ENCODE data around the gene RAB31.

GRCh38 chr18:9691235-9691634 is 16.9 kb upstream of the RAB31 start:
- TF ChIP-seq MAFK (IDR thresholded peaks at IDR 0.05; ENCODE audit: partially characterized antibody) (no peak), RAD21 (conservative IDR thresholded peaks at IDR 0.05 in 1 of 2, IDR thresholded peaks at IDR 0.05 in 1 of 2) (no peak), REST (IDR thresholded peaks at IDR 0.05) (no peak), POLR2A (IDR thresholded peaks at IDR 0.05; ENCODE audit: low read length) (no peak), ESRRA (IDR thresholded peaks at IDR 0.05; ENCODE audit: borderline replicate concordance, low read length) (no peak), GATA3 (IDR thresholded peaks at IDR 0.05; ENCODE audit: borderline replicate concordance) (no peak), SREBF2 (IDR thresholded peaks at IDR 0.05) (no peak), ZC3H11A (IDR thresholded peaks at IDR 0.05) (no peak), FOSB (CRISPR knock-in tag; IDR thresholded peaks at IDR 0.05) (no peak), MAZ (IDR thresholded peaks at IDR 0.05; ENCODE audit: borderline replicate concordance, low read depth, low read length) (no peak), HDAC2 (IDR thresholded peaks at IDR 0.05) (no peak), RFX5 (IDR thresholded peaks at IDR 0.05) (no peak), RCOR1 (IDR thresholded peaks at IDR 0.05; ENCODE audit: low read depth, low read length) (no peak)
- TF ChIP-seq, protein P1, sequence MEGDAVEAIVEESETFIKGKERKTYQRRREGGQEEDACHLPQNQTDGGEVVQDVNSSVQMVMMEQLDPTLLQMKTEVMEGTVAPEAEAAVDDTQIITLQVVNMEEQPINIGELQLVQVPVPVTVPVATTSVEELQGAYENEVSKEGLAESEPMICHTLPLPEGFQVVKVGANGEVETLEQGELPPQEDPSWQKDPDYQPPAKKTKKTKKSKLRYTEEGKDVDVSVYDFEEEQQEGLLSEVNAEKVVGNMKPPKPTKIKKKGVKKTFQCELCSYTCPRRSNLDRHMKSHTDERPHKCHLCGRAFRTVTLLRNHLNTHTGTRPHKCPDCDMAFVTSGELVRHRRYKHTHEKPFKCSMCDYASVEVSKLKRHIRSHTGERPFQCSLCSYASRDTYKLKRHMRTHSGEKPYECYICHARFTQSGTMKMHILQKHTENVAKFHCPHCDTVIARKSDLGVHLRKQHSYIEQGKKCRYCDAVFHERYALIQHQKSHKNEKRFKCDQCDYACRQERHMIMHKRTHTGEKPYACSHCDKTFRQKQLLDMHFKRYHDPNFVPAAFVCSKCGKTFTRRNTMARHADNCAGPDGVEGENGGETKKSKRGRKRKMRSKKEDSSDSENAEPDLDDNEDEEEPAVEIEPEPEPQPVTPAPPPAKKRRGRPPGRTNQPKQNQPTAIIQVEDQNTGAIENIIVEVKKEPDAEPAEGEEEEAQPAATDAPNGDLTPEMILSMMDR (IDR thresholded peaks at IDR 0.05): no peak

Measured in A549 (cell line).